ENCODE measurements around the gene PSMB2.

GRCh38 chr1:35622510-35623178 is 18.7 kb downstream of the PSMB2 start:
- no peak for TF ChIP-seq POLR2A (IDR thresholded peaks at IDR 0.05; ENCODE audit: low read length)
- no peak for TF ChIP-seq CHD2 (IDR thresholded peaks at IDR 0.05; ENCODE audit: low read length, partially characterized antibody)
- TF ChIP-seq CTCF (IDR thresholded peaks at IDR 0.05) = no peak
- no peak for TF ChIP-seq SMC3 (IDR thresholded peaks at IDR 0.05)
- no peak for TF ChIP-seq REST (IDR thresholded peaks at IDR 0.05)
- TF ChIP-seq PHF8 (IDR thresholded peaks at IDR 0.05; ENCODE audit: borderline replicate concordance, low read depth) = no peak
- no peak for TF ChIP-seq TP53 (CRISPR knock-in tag; IDR thresholded peaks at IDR 0.05)
- no peak for TF ChIP-seq ZSCAN20 (CRISPR knock-in tag; IDR thresholded peaks at IDR 0.05)
- TF ChIP-seq HOXA7 (CRISPR knock-in tag; IDR thresholded peaks at IDR 0.05) = no peak
- TF ChIP-seq RFX5 (IDR thresholded peaks at IDR 0.05) = no peak
- TF ChIP-seq TFCP2L1 (CRISPR knock-in tag; IDR thresholded peaks at IDR 0.05) = no peak
- TF ChIP-seq JUNB (IDR thresholded peaks at IDR 0.05) = no peak
